ENCODE data around the gene CNGA3. TPM values are rescaled to one million over a fixed set of nuclear protein-coding genes. Genes with fewer than 3 reads are reported as not detected.

The CNGA3 gene
- total and polyA plus RNA-seq, 2 of the 4 experiments (the other 2 are of a cell fraction): under 0.01 TPM; not detected in 1

DNA sequence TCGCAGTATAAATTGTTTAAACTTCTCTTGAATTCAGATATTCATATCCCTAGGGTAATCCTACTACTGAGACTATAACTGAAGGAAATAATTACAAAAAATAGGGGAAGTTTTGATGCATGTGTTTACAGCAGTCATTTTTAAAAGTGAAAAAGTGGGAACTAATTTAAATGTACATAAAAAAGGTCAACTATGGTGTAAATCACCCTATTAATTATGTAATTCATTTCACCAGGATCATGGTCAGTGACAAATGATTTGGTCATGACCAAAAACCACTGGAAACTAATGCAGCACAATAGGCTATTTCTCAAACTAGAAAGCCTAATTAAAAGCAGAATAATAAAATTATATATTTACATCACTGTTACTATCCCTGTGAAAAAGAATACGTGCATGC, 5.0 kb upstream of the CNGA3 start:
- Histone ChIP-seq H2BK5ac (ENCODE audit: low read depth, low read length, poor library complexity, severe bottlenecking) (no peak overlapping the region), H4K5ac (ENCODE audit: low read depth, low read length) (no peak overlapping the region), H3K9me1 (ENCODE audit: insufficient read depth, low read length) (no peaks in the 10 kb centered on the region; the same call in 1 of the 2 replicates), H3K4ac (ENCODE audit: low read depth, low read length) (no peak overlapping the region), H3K36me3 (ENCODE audit: control insufficient read depth, insufficient read depth, low read length) (no peaks in the 10 kb centered on the region), H4K8ac (ENCODE audit: low read depth in 2 of 2, low read length in 2 of 2) (no peak overlapping the region), H2AK5ac (ENCODE audit: low read depth, low read length) (no peak overlapping the region), H3K4me2 (ENCODE audit: low read depth, low read length) (no peak overlapping the region), H3K18ac (ENCODE audit: low read depth, low read length) (no peak overlapping the region), H3K14ac (replicated peaks; ENCODE audit: low read depth, low read length) (no peak overlapping the region), H3K4me1 (ENCODE audit: control insufficient read depth, insufficient read depth, low read length) (no peaks in the 10 kb centered on the region), H3K27me3 (ENCODE audit: control insufficient read depth, insufficient read depth, low read length) (peaks cover 35% of the 10 kb centered on the region), H4K20me1 (ENCODE audit: insufficient read depth, low read length) (no peaks in the 10 kb centered on the region), H3K23ac (ENCODE audit: low read depth, low read length) (no peak overlapping the region), H4K91ac (ENCODE audit: insufficient read depth, low read depth, low read length) (no peak overlapping the region), H3K56ac (ENCODE audit: extremely low read depth, insufficient read depth, low read length) (no peak overlapping the region), H2AFZ (replicated peaks; ENCODE audit: low read length, poor library complexity) (no peak overlapping the region), H3K27ac (ENCODE audit: insufficient read depth, low read length) (no peak overlapping the region), H3K9ac (ENCODE audit: low read depth, low read length) (no peak overlapping the region), H2BK120ac (ENCODE audit: low read depth, low read length) (no peak overlapping the region), H3K79me1 (ENCODE audit: low read depth in 1 of 2, low read length in 2 of 2) (no peaks in the 10 kb centered on the region), H3K4me3 (ENCODE audit: insufficient read depth, low read depth, low read length) (no peak overlapping the region), H2BK15ac (ENCODE audit: low read depth, low read length) (no peak overlapping the region), H3K9me3 (ENCODE audit: control insufficient read depth, insufficient read depth, low read length) (0 out of 2 replicates have a peak, but pooled peaks cover 2% of the 10 kb centered on the region), H2AK9ac (replicated peaks; ENCODE audit: low read depth, low read length, poor library complexity) (no peak overlapping the region), H2BK20ac (ENCODE audit: low read depth, low read length) (no peak overlapping the region)
- dilution Hi-C loops (cut with HindIII; ENCODE audit: low sequenced_read_pairs, unreplicated experiment) (no loop called here), in situ Hi-C loops (cut with MboI; ENCODE audit: low sequenced_read_pairs) (no loop called here), intact Hi-C loops (cut with micrococcal nuclease) (no loop called here)
- no TSS peak for BruUV-seq (replicated peaks)
- ChIA-PET CTCF (no interaction called here), POLR2A (ENCODE audit: unreplicated experiment) (no interaction called here)
- TF ChIP-seq, protein P1, sequence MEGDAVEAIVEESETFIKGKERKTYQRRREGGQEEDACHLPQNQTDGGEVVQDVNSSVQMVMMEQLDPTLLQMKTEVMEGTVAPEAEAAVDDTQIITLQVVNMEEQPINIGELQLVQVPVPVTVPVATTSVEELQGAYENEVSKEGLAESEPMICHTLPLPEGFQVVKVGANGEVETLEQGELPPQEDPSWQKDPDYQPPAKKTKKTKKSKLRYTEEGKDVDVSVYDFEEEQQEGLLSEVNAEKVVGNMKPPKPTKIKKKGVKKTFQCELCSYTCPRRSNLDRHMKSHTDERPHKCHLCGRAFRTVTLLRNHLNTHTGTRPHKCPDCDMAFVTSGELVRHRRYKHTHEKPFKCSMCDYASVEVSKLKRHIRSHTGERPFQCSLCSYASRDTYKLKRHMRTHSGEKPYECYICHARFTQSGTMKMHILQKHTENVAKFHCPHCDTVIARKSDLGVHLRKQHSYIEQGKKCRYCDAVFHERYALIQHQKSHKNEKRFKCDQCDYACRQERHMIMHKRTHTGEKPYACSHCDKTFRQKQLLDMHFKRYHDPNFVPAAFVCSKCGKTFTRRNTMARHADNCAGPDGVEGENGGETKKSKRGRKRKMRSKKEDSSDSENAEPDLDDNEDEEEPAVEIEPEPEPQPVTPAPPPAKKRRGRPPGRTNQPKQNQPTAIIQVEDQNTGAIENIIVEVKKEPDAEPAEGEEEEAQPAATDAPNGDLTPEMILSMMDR (conservative IDR thresholded peaks at IDR 0.05; ENCODE audit: low read depth, low read length): no peak
- TF ChIP-seq, protein P2, sequence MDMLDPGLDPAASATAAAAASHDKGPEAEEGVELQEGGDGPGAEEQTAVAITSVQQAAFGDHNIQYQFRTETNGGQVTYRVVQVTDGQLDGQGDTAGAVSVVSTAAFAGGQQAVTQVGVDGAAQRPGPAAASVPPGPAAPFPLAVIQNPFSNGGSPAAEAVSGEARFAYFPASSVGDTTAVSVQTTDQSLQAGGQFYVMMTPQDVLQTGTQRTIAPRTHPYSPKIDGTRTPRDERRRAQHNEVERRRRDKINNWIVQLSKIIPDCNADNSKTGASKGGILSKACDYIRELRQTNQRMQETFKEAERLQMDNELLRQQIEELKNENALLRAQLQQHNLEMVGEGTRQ (IDR thresholded peaks at IDR 0.05; ENCODE audit: low read depth, low read length): no peak
- TF ChIP-seq CHD1 (IDR thresholded peaks at IDR 0.05; ENCODE audit: low read depth, low read length) (no peak), BHLHE40 (IDR thresholded peaks at IDR 0.05; ENCODE audit: low read depth, low read length) (no peak), MAZ (IDR thresholded peaks at IDR 0.05; ENCODE audit: borderline replicate concordance, low read depth, low read length) (no peak), RFX5 (IDR thresholded peaks at IDR 0.05; ENCODE audit: low read depth, low read length) (no peak), POLR2A (IDR thresholded peaks at IDR 0.05; ENCODE audit: low read depth, low read length) (no peak), MAFK (IDR thresholded peaks at IDR 0.05; ENCODE audit: low read depth, low read length) (no peak), CEBPB (IDR thresholded peaks at IDR 0.05; ENCODE audit: low read depth, low read length) (no peak), NFE2L2 (IDR thresholded peaks at IDR 0.05; ENCODE audit: low read depth, low read length) (no peak), RCOR1 (IDR thresholded peaks at IDR 0.05; ENCODE audit: insufficient replicate concordance, low read length) (no peak)
- TF ChIP-seq, protein P3, sequence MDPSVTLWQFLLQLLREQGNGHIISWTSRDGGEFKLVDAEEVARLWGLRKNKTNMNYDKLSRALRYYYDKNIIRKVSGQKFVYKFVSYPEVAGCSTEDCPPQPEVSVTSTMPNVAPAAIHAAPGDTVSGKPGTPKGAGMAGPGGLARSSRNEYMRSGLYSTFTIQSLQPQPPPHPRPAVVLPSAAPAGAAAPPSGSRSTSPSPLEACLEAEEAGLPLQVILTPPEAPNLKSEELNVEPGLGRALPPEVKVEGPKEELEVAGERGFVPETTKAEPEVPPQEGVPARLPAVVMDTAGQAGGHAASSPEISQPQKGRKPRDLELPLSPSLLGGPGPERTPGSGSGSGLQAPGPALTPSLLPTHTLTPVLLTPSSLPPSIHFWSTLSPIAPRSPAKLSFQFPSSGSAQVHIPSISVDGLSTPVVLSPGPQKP (IDR thresholded peaks at IDR 0.05; ENCODE audit: borderline replicate concordance, low read depth, low read length): no peak
- no peak for ATAC-seq (ENCODE audit: low read depth)
- WGBS, 2 experiments (ENCODE audit: extremely low coverage in 2 of 2, insufficient read length in 1 of 2): no CpG with 5 or more reads among the region's 2 CpGs
- no peak for DNase-seq

Measured in IMR-90 (cell line).